GM19238 (cell line): ENCODE measurements around the gene PTH2R.
A peak's percentile ranks its signal among the peaks of the same experiment; 100 is the strongest.
"Not testable (repeated sequence)": the region's sequence is repeated elsewhere in the genome, so short reads cannot be mapped to it uniquely, and the experiment has no call there.

Source experiments
- DNase-seq: peaks from one replicate; pipeline ENCODE4 v3.0.0; 2011; ENCODE audit warnings: low spot score; ENCODE audit not compliant: insufficient read length

The PTH2R gene

GRCh38 chr2:208406474-208407451, at the start of gene PTH2R:
Gene PTH2R, plus strand, starts transcription at chr2:208406792. Its CDS starts 252 bp downstream, at chr2:208407044.
- DNase-seq: no peak

GRCh38 chr2:208356846-208357574, 49.6 kb upstream of the PTH2R start:
- no peak for DNase-seq

- DNase-seq: no peak
Measured at GRCh38 chr2:208358758-208359631, 47.6 kb upstream of the PTH2R start.

- no peak for DNase-seq
Measured at GRCh38 chr2:208359632-208359986, 47.0 kb upstream of the PTH2R start.

GRCh38 chr2:208360259-208361076, 46.1 kb upstream of the PTH2R start:
- no peak for DNase-seq

GRCh38 chr2:208361077-208361441, 45.5 kb upstream of the PTH2R start:
- DNase-seq: no peak

- DNase-seq: no peak
Measured at GRCh38 chr2:208363485-208363884, 43.1 kb upstream of the PTH2R start.

- DNase-seq: no peak
Measured at GRCh38 chr2:208366215-208367127, 40.1 kb upstream of the PTH2R start.

GRCh38 chr2:208369091-208369490, 37.5 kb upstream of the PTH2R start:
- DNase-seq: no peak

GRCh38 chr2:208370881-208371633, 35.5 kb upstream of the PTH2R start:
- no peak for DNase-seq

GRCh38 chr2:208371634-208371935, 35.0 kb upstream of the PTH2R start:
- DNase-seq: no peak

- peak; percentile 29 for DNase-seq
Measured at GRCh38 chr2:208373460-208374089, 33.0 kb upstream of the PTH2R start.

- DNase-seq: no peak
Measured at GRCh38 chr2:208375491-208376068, 31.0 kb upstream of the PTH2R start.

- DNase-seq: not testable (repeated sequence)
Measured at GRCh38 chr2:208377344-208377860, 29.2 kb upstream of the PTH2R start.

- DNase-seq: no peak
Measured at GRCh38 chr2:208379192-208379591, 27.4 kb upstream of the PTH2R start.

GRCh38 chr2:208384637-208385036, 22.0 kb upstream of the PTH2R start:
- no peak for DNase-seq

- DNase-seq: no peak
Measured at GRCh38 chr2:208386541-208386940, 20.1 kb upstream of the PTH2R start.

GRCh38 chr2:208389940-208390339, 16.7 kb upstream of the PTH2R start:
- DNase-seq: no peak
